Caco-2 (cell line): ENCODE measurements around the gene EPGN. TPM values are rescaled to one million over a fixed set of nuclear protein-coding genes. Genes with fewer than 3 reads are reported as not detected.

Experiments used
- BruUV-seq: library from RNA; stranded (reverse); fragments of 400-500 nt; replicated peaks from 2 replicates; lab custom pipeline; 2021; lab: Mats Ljungman, UMichigan
- CTCF ChIA-PET: fragments of 300-600 bp; sonication (Branson Sonifier 250); formaldehyde crosslinking; loops from one replicate; lab custom pipeline; 2022; ENCODE audit warnings: antibody characterized with exemption; lab: Charles Lee
- POLR2A ChIA-PET: fragments of 300-600 bp; sonication (Branson Sonifier 250); formaldehyde crosslinking; loops from one replicate; lab custom pipeline; 2022; ENCODE audit warnings: antibody characterized with exemption; lab: Charles Lee
- DNase-seq, 2 experiments: peaks; one replicate each; pipeline versions ENCODE4 v3.0.0 to v3.0.0-alpha.2; 2020 to 2022
- H3K27me3 ChIP-seq: replicated peaks from 2 replicates; pipeline ENCODE4 v1.6.0; 2011; ENCODE audit warnings: low read length; ENCODE audit not compliant: control insufficient read depth, insufficient read depth
- H3K36me3 ChIP-seq: 2 replicates; pipeline ENCODE4 v1.5.1; 2011; ENCODE audit warnings: low read length; ENCODE audit not compliant: control insufficient read depth, insufficient read depth
- H3K4me1 ChIP-seq: fragments of 250-450 bp; sonication (Bioruptor Pico); 2 replicates; pipeline ENCODE4 v1.5.1; 2020; ENCODE audit warnings: mild to moderate bottlenecking
- H3K4me3 ChIP-seq: 2 replicates; pipeline ENCODE4 v1.5.1; 2011; ENCODE audit warnings: low read depth, mild to moderate bottlenecking, control low read depth, low read length
- H3K9me3 ChIP-seq: fragments of 250-450 bp; sonication (Bioruptor Pico); 2 replicates; pipeline ENCODE4 v1.5.1; 2020; ENCODE audit warnings: mild to moderate bottlenecking, moderate library complexity
- H3K27ac Mint-ChIP-seq: one replicate; pipeline ENCODE4 v1.8.0; 2022; ENCODE audit warnings: mixed read lengths; ENCODE audit not compliant: unreplicated experiment
- H3K27me3 Mint-ChIP-seq: one replicate; pipeline ENCODE4 v1.8.0; 2022; ENCODE audit warnings: mixed read lengths; ENCODE audit not compliant: insufficient read depth, unreplicated experiment
- H3K36me3 Mint-ChIP-seq: one replicate; pipeline ENCODE4 v1.8.0; 2022; ENCODE audit warnings: mild to moderate bottlenecking, mixed read lengths; ENCODE audit not compliant: insufficient read depth, unreplicated experiment
- H3K4me1 Mint-ChIP-seq: one replicate; pipeline ENCODE4 v1.8.0; 2022; ENCODE audit warnings: low read depth, mixed read lengths; ENCODE audit not compliant: unreplicated experiment
- H3K4me3 Mint-ChIP-seq: one replicate; pipeline ENCODE4 v1.8.0; 2022; ENCODE audit warnings: mild to moderate bottlenecking, moderate library complexity, mixed read lengths; ENCODE audit not compliant: unreplicated experiment
- H3K9me3 Mint-ChIP-seq: one replicate; pipeline ENCODE4 v1.8.0; 2022; ENCODE audit warnings: mixed read lengths; ENCODE audit not compliant: unreplicated experiment
- intact Hi-C: fragments of 100-400 bp; cut with micrococcal nuclease; formaldehyde crosslinking; loops from one replicate; pipeline ENCODE4 v1.10.0; 2022; ENCODE audit not compliant: unreplicated experiment
- total RNA-seq: library from RNA; stranded (reverse); gene quantifications from 2 replicates; pipeline ENCODE4 v1.2.3, GENCODE V29; 2022
- TF ChIP-seq, protein P1 (sequence below), 2 experiments: fragments of 200-600 bp in 1 of 2; IDR thresholded peaks; 1 replicate in 1 of 2; 2 replicates in 1 of 2; pipeline versions ENCODE4 v1.5.1 to v1.8.0; 2011 to 2022; ENCODE audit warnings: antibody characterized with exemption in 1 of 2, control low read depth in 1 of 2, inconsistent platforms in 1 of 2, low read depth in 1 of 2, low read length in 1 of 2, mild to moderate bottlenecking in 1 of 2, moderate library complexity in 1 of 2; ENCODE audit not compliant: insufficient read depth in 1 of 2, severe bottlenecking in 1 of 2, unreplicated experiment in 1 of 2

Gene EPGN
- total RNA-seq, 1 experiment from 2014 or later = not detected

DNA sequence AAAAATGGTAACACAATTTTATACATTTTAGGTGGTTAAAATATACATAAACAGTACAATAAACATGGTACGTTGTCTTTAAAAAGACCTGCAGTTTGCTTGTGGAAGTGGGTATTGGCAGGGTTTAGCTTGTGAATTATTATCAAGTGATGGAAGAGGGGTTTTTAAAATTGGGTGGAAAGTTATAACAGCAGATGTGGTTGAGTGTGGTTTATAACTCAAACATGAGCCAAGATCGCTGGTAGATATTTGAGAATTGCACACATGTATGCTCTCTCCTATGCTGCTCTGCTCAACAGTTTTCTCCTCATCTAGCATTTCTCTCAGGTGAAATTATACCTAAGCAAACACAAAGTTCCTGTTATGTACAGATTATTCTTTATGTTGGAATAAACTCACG is 14.0 kb downstream of the EPGN start:
- no peaks in the 10 kb centered on the region for H3K9me3 Mint-ChIP-seq
- TF ChIP-seq, protein P1, sequence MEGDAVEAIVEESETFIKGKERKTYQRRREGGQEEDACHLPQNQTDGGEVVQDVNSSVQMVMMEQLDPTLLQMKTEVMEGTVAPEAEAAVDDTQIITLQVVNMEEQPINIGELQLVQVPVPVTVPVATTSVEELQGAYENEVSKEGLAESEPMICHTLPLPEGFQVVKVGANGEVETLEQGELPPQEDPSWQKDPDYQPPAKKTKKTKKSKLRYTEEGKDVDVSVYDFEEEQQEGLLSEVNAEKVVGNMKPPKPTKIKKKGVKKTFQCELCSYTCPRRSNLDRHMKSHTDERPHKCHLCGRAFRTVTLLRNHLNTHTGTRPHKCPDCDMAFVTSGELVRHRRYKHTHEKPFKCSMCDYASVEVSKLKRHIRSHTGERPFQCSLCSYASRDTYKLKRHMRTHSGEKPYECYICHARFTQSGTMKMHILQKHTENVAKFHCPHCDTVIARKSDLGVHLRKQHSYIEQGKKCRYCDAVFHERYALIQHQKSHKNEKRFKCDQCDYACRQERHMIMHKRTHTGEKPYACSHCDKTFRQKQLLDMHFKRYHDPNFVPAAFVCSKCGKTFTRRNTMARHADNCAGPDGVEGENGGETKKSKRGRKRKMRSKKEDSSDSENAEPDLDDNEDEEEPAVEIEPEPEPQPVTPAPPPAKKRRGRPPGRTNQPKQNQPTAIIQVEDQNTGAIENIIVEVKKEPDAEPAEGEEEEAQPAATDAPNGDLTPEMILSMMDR (IDR thresholded peaks at IDR 0.05; ENCODE audit: insufficient read depth in 1 of 2, low read depth in 1 of 2, low read length in 1 of 2, severe bottlenecking in 1 of 2, unreplicated experiment in 1 of 2) = no peak
- H3K4me1 ChIP-seq = peaks cover 17% of the 10 kb centered on the region; the same call in 1 of the 2 replicates
- H3K36me3 ChIP-seq = no peaks in the 10 kb centered on the region
- peaks cover 10% of the 10 kb centered on the region for H3K4me1 Mint-ChIP-seq
- no peaks in the 10 kb centered on the region for H3K36me3 Mint-ChIP-seq
- ChIA-PET POLR2A (no interaction called here), CTCF (interaction anchor here (1.7 kb wide), 1 partner anchor 353 kb away, joined by 14 read pairs; no protein-coding TSS in a partner anchor)
- no peak overlapping the region for H3K27ac Mint-ChIP-seq
- no peaks in the 10 kb centered on the region for H3K9me3 ChIP-seq
- DNase-seq = no peak
- no peak overlapping the region for H3K4me3 Mint-ChIP-seq
- H3K4me3 ChIP-seq = no peak overlapping the region
- no peaks in the 10 kb centered on the region for H3K27me3 Mint-ChIP-seq
- intact Hi-C loops = loop anchor here (5.0 kb wide), 1 partner anchor 470 kb away; the partner anchor contains the start of gene BTC
- no peaks in the 10 kb centered on the region for H3K27me3 ChIP-seq
- BruUV-seq = no TSS peak

DNA sequence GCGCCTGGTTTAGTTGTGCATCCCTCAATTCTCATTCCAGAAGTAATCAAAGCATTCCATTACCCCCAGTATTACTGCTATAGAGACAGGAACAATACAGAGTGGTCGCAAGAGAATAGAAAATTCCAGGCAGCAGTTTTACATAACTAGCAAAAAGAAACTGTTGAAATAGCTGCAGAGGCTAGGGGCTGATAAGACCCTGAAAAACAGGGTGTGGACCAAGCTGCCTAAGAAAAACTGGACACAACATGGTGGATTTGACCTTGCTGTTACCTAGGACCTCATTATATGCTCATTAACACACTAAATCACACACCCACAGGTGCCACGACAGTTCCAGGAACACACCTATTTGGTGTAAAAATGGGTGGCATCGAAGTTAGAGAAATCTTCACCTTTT is 15.4 kb downstream of the EPGN start:
- no peak overlapping the region for H3K4me3 Mint-ChIP-seq
- TF ChIP-seq, protein P1 (IDR thresholded peaks at IDR 0.05; ENCODE audit: insufficient read depth in 1 of 2, low read depth in 1 of 2, low read length in 1 of 2, severe bottlenecking in 1 of 2, unreplicated experiment in 1 of 2) = no peak

GRCh38 chr4:74324262-74324661 is 16.0 kb downstream of the EPGN start:
- ChIA-PET POLR2A (no interaction called here), CTCF (interaction anchor here (1.0 kb wide), 1 partner anchor 347 kb away, joined by 4 read pairs; no protein-coding TSS in a partner anchor)
- no TSS peak for BruUV-seq

More for the DNA sequence above, 15.4 kb downstream of the EPGN start:
- Mint-ChIP-seq H3K4me1 (peaks cover 10% of the 10 kb centered on the region), H3K36me3 (no peaks in the 10 kb centered on the region), H3K27me3 (no peaks in the 10 kb centered on the region), H3K27ac (no peak overlapping the region), H3K9me3 (no peaks in the 10 kb centered on the region)
- intact Hi-C loops = loop anchor here (5.0 kb wide), 1 partner anchor 469 kb away; the partner anchor contains the start of gene BTC
- BruUV-seq = no TSS peak
- Histone ChIP-seq H3K27me3 (no peaks in the 10 kb centered on the region), H3K4me1 (peaks cover 17% of the 10 kb centered on the region; the same call in 1 of the 2 replicates), H3K36me3 (no peaks in the 10 kb centered on the region), H3K4me3 (no peak overlapping the region), H3K9me3 (no peaks in the 10 kb centered on the region)
- ChIA-PET CTCF (no interaction called here), POLR2A (no interaction called here)
- DNase-seq = no peak

More at GRCh38 chr4:74324262-74324661, 16.0 kb downstream of the EPGN start:
- intact Hi-C loops = loop anchor here (5.0 kb wide), 1 partner anchor 468 kb away; the partner anchor contains the start of gene BTC
- Histone ChIP-seq H3K9me3 (no peaks in the 10 kb centered on the region), H3K4me1 (peaks cover 17% of the 10 kb centered on the region; the same call in 1 of the 2 replicates), H3K36me3 (no peaks in the 10 kb centered on the region), H3K27me3 (no peaks in the 10 kb centered on the region), H3K4me3 (no peak overlapping the region)
- no peaks in the 10 kb centered on the region for H3K27me3 Mint-ChIP-seq
- no peaks in the 10 kb centered on the region for H3K36me3 Mint-ChIP-seq
- H3K9me3 Mint-ChIP-seq = no peaks in the 10 kb centered on the region
- no peak overlapping the region for H3K4me3 Mint-ChIP-seq
- H3K27ac Mint-ChIP-seq = no peak overlapping the region
- DNase-seq = no peak
- peaks cover 10% of the 10 kb centered on the region for H3K4me1 Mint-ChIP-seq
- TF ChIP-seq, protein P1 (IDR thresholded peaks at IDR 0.05; ENCODE audit: insufficient read depth in 1 of 2, low read depth in 1 of 2, low read length in 1 of 2, severe bottlenecking in 1 of 2, unreplicated experiment in 1 of 2) = no peak
